Smooth muscle cell (in vitro differentiated cells): ENCODE data around the gene GSK3B. TPM values are rescaled to one million over a fixed set of nuclear protein-coding genes. Genes with fewer than 3 reads are reported as not detected.
A peak's percentile ranks its signal among the peaks of the same experiment; 100 is the strongest.

Experiments
- DNase-seq: peaks from one replicate; lab custom pipeline; 2025; ENCODE audit not compliant: unreplicated experiment; lab: John Stamatoyannopoulos, UW
- H2AFZ ChIP-seq: fragments of 200-600 bp; sonication (generic); 2 replicates; pipeline ENCODE4 v1.6.0; 2016; ENCODE audit warnings: antibody characterized with exemption, low read depth, mild to moderate bottlenecking
- H3F3A ChIP-seq: fragments of 200-600 bp; sonication (generic); 2 replicates; pipeline ENCODE4 v1.6.0; 2017; ENCODE audit warnings: antibody characterized with exemption, low read depth
- H3K27ac ChIP-seq: fragments of 200-600 bp; sonication (generic); 2 replicates; pipeline ENCODE4 v1.5.1; 2016; ENCODE audit warnings: low read depth, mild to moderate bottlenecking
- H3K27me3 ChIP-seq: fragments of 200-600 bp; sonication (generic); 2 replicates; pipeline ENCODE4 v1.6.1; 2016; ENCODE audit warnings: low read depth, mild to moderate bottlenecking
- H3K36me3 ChIP-seq: fragments of 200-600 bp; sonication (generic); 2 replicates; pipeline ENCODE4 v1.5.1; 2016; ENCODE audit warnings: low read depth
- H3K4me1 ChIP-seq: fragments of 200-600 bp; sonication (generic); 2 replicates; pipeline ENCODE4 v1.5.1; 2016; ENCODE audit warnings: low read depth
- H3K4me2 ChIP-seq: fragments of 200-600 bp; sonication (generic); 2 replicates; pipeline ENCODE4 v1.6.0; 2016; ENCODE audit warnings: mild to moderate bottlenecking
- H3K4me3 ChIP-seq: fragments of 200-600 bp; sonication (generic); 2 replicates; pipeline ENCODE4 v1.5.1; 2016; ENCODE audit warnings: mild to moderate bottlenecking
- H3K79me2 ChIP-seq: fragments of 200-600 bp; sonication (generic); 2 replicates; pipeline ENCODE4 v1.6.0; 2016; ENCODE audit warnings: low read depth, mild to moderate bottlenecking
- H3K9ac ChIP-seq: fragments of 200-600 bp; sonication (generic); 2 replicates; pipeline ENCODE4 v1.6.0; 2016; ENCODE audit warnings: low read depth
- H3K9me3 ChIP-seq: fragments of 200-600 bp; sonication (generic); replicated peaks from 2 replicates; pipeline ENCODE4 v1.5.1; 2016; ENCODE audit warnings: low read depth
- H4K20me1 ChIP-seq: fragments of 200-600 bp; sonication (generic); 2 replicates; pipeline ENCODE4 v1.6.0; 2016; ENCODE audit warnings: low read depth
- CTCF ChIP-seq: fragments of 200-600 bp; sonication (generic); IDR thresholded peaks from 2 replicates; pipeline ENCODE4 v1.5.1; 2017; ENCODE audit warnings: borderline replicate concordance, mild to moderate bottlenecking, antibody characterized with exemption; ENCODE audit not compliant: insufficient read depth, poor library complexity, severe bottlenecking
- WGBS: methylation state at CpG from one replicate; pipeline ENCODE4 v1.1.7; 2016; ENCODE audit warnings: low lambda C conversion rate; 5-methylcytosine and 5-hydroxymethylcytosine counted together
- polyA plus RNA-seq: library from polyadenylated mRNA; unstranded; fragments of >200 nt; fragmentation: Nextera tagmentation; extraction: Ambion mirVana; gene quantifications from 2 replicates; pipeline ENCODE4 v1.2.1, GENCODE V29; 2016
- total RNA-seq: library from RNA; depleted of rRNA; stranded (reverse); fragments of >200 nt; gene quantifications from 2 replicates; pipeline ENCODE4 v1.2.3, GENCODE V29; 2014

Gene GSK3B
- total and polyA plus RNA-seq, 2 experiments from 2014 or later = 27.3 to 61.8 TPM

- no peak overlapping the region for H2AFZ ChIP-seq
- WGBS = 84% methylated on average over 7 of the region's 7 CpGs
- no peak overlapping the region for H3K4me2 ChIP-seq
- peaks cover 95% of the 10 kb centered on the region for H3K79me2 ChIP-seq
- peaks cover 64% of the 10 kb centered on the region for H4K20me1 ChIP-seq
- H3K9ac ChIP-seq = no peak overlapping the region
- H3K27ac ChIP-seq = peak overlapping the region; percentile 20
- H3K4me3 ChIP-seq = no peak overlapping the region
- no peak for DNase-seq
- no peaks in the 10 kb centered on the region for H3K4me1 ChIP-seq
- TF ChIP-seq CTCF = no peak
- no peaks in the 10 kb centered on the region for H3K36me3 ChIP-seq
- no peaks in the 10 kb centered on the region for H3F3A ChIP-seq
- no peaks in the 10 kb centered on the region for H3K9me3 ChIP-seq
- H3K27me3 ChIP-seq = no peaks in the 10 kb centered on the region
These were observed 121.1 kb downstream of the GSK3B start for GRCh38 chr3:119973018-119973646.

- Histone ChIP-seq H3K27me3 (no peaks in the 10 kb centered on the region), H2AFZ (no peak overlapping the region), H3K79me2 (peaks cover 95% of the 10 kb centered on the region), H3F3A (peaks cover 3% of the 10 kb centered on the region), H3K4me1 (no peaks in the 10 kb centered on the region), H4K20me1 (peaks cover 30% of the 10 kb centered on the region), H3K9ac (no peak overlapping the region), H3K27ac (no peak overlapping the region), H3K4me3 (no peak overlapping the region), H3K4me2 (no peak overlapping the region), H3K36me3 (no peaks in the 10 kb centered on the region), H3K9me3 (no peaks in the 10 kb centered on the region)
- no peak for TF ChIP-seq CTCF
- WGBS = 90% methylated on average over 4 of the region's 4 CpGs
- no peak for DNase-seq
These were observed 124.5 kb downstream of the GSK3B start for GRCh38 chr3:119969759-119970158.

GRCh38 chr3:119967353-119968006, 126.8 kb downstream of the GSK3B start:
- H3K27ac ChIP-seq = no peak overlapping the region
- H3K4me2 ChIP-seq = no peak overlapping the region
- H3K4me1 ChIP-seq = no peaks in the 10 kb centered on the region
- no peak for DNase-seq
- no peaks in the 10 kb centered on the region for H3K9me3 ChIP-seq
- no peak overlapping the region for H3K4me3 ChIP-seq
- H4K20me1 ChIP-seq = peaks cover 8% of the 10 kb centered on the region
- H3K27me3 ChIP-seq = no peaks in the 10 kb centered on the region
- H2AFZ ChIP-seq = no peak overlapping the region
- TF ChIP-seq CTCF = no peak
- H3F3A ChIP-seq = peaks cover 3% of the 10 kb centered on the region
- H3K9ac ChIP-seq = no peak overlapping the region
- peaks cover 95% of the 10 kb centered on the region for H3K79me2 ChIP-seq
- 93% methylated on average over 6 of the region's 7 CpGs for WGBS
- peaks cover 5% of the 10 kb centered on the region for H3K36me3 ChIP-seq
